Prostate gland (tissue), 2 donors: ENCODE results near the gene XPO6.

Experiments used
- POLR2A ChIP-seq: fragments of 450-650 bp; IDR thresholded peaks from one replicate; pipeline ENCODE4 v1.6.1; 2016; ENCODE audit warnings: antibody characterized with exemption, mild to moderate bottlenecking
- TF ChIP-seq, protein P1 (sequence below), 4 experiments: fragments of 200-600 bp in 2 of 4; fragments of 450-650 bp in 2 of 4; sonication (generic) in 2 of 4; IDR thresholded peaks; 1 replicate in 3 of 4; 2 replicates in 1 of 4; pipeline ENCODE4 v1.5.1; 2016 to 2019; ENCODE audit warnings: antibody characterized with exemption in 4 of 4, mild to moderate bottlenecking in 2 of 4, moderate library complexity in 2 of 4

DNA sequence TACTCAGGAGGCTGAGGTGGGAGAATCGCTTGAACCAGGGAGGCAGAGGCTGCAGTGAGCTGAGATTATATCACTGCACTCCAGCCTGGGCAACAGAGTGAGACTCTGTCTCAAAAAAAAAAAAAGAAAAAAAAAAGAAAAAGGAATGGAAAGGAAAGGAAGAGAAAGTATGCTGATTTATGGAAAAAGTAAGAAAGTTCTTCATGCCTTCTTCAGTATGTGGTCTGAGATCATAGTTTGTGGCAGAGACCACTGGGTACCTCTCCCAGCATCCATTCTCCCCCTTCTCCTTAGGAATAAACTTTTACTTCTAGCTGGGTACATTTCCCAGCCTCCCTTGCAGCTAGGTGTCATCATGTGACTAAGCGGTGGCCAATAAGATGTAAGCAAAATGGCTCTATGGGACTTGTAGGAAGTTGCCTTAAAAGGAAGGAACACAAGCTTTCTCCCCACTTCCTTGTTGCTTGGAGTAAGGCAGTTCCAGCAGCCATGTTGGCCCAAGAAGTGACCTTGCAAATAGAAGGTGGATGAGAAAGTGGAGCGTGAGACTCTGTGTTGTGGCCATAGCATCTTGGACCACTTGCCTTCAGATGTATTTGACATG is 26.1 kb upstream of the XPO6 start:
- TF ChIP-seq, protein P1, sequence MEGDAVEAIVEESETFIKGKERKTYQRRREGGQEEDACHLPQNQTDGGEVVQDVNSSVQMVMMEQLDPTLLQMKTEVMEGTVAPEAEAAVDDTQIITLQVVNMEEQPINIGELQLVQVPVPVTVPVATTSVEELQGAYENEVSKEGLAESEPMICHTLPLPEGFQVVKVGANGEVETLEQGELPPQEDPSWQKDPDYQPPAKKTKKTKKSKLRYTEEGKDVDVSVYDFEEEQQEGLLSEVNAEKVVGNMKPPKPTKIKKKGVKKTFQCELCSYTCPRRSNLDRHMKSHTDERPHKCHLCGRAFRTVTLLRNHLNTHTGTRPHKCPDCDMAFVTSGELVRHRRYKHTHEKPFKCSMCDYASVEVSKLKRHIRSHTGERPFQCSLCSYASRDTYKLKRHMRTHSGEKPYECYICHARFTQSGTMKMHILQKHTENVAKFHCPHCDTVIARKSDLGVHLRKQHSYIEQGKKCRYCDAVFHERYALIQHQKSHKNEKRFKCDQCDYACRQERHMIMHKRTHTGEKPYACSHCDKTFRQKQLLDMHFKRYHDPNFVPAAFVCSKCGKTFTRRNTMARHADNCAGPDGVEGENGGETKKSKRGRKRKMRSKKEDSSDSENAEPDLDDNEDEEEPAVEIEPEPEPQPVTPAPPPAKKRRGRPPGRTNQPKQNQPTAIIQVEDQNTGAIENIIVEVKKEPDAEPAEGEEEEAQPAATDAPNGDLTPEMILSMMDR (IDR thresholded peaks at IDR 0.05), result no peak
- no peak for TF ChIP-seq POLR2A
